Urinary bladder (tissue), 4 donors: ENCODE results near the gene SLC25A12. TPM values are rescaled to one million over a fixed set of nuclear protein-coding genes. Genes with fewer than 3 reads are reported as not detected.

Experiments used
- DNase-seq: peaks from one replicate; pipeline ENCODE4 v3.0.0-alpha.2; 2015; ENCODE audit errors: extremely low spot score
- H3K27ac ChIP-seq: one replicate; pipeline ENCODE4 v1.5.1; 2013; ENCODE audit warnings: low read depth, mild to moderate bottlenecking, moderate library complexity
- H3K36me3 ChIP-seq: one replicate; pipeline ENCODE4 v1.6.1; 2013; ENCODE audit warnings: mild to moderate bottlenecking, moderate library complexity; ENCODE audit not compliant: insufficient read depth
- H3K4me1 ChIP-seq: one replicate; pipeline ENCODE4 v1.6.1; 2013; ENCODE audit warnings: mild to moderate bottlenecking, moderate library complexity; ENCODE audit not compliant: insufficient read depth
- H3K4me3 ChIP-seq: one replicate; pipeline ENCODE4 v1.5.1; 2013; ENCODE audit warnings: low read depth, low read length
- WGBS: extraction: QIAGEN DNeasy Blood & Tissue Kit; methylation state at CpG from one replicate; pipeline ENCODE4 v1.1.7; 2013; 5-methylcytosine and 5-hydroxymethylcytosine counted together
- polyA plus RNA-seq: library from polyadenylated mRNA; stranded (reverse); fragments of 200-250 nt; gene quantifications from one replicate; pipeline ENCODE4 v1.2.3, GENCODE V29; 2013
- total RNA-seq: library from RNA; depleted of rRNA; stranded (reverse); fragments of >200 nt; gene quantifications from one replicate; pipeline ENCODE4 v1.2.3, GENCODE V29; 2014
- donor health status: healthy with polysubstance abuse.
- donor health status: healthy.

SLC25A12 gene
- total and polyA plus RNA-seq, 2 donors, result 37.2 to 56.0 TPM

DNA sequence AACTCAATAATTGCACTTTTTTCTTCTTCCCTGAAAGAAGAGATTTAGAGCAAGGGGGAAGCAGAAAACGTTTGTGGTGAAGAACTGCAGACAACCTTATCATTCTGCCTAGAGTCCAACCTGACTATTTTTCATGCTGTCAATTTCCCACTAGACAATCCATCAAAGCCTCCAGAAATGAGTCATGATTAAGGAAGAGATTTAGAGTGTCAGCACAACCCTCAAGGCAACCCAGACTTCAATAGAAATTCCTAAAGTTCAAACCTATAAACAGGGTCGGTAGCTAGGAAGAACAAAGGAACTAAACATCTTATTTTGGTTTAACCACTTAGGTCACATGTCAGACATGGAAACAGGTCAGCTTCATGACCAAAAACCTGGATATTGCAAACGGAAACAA lies 86.9 kb downstream of the SLC25A12 start:
- Histone ChIP-seq H3K36me3 (no peaks in the 10 kb centered on the region), H3K4me3 (no peak overlapping the region), H3K4me1 (no peaks in the 10 kb centered on the region), H3K27ac (no peak overlapping the region)
- 28% methylated on average over 3 of the region's 3 CpGs for WGBS
- DNase-seq, result no peak

DNA sequence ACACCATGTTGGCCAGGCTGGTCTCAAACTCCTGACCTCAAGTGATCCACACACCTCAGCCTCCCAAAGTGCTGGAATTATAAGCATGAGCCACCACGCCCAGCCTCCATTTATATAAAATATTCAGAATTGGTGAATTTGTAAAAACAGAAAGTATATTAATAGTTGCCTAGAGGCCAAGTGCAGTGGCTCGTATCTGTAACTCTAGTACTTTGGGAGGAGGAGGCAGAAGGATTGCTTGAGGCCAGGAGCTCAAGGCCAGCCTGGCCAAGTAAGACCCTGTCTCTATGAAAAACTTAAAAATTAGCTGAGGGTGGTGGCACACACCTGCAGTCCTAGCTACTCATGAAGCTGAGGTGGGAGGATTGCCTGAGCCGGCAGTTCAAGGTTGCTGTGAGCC lies 89.6 kb downstream of the SLC25A12 start:
- H3K36me3 ChIP-seq, result no peaks in the 10 kb centered on the region
- no peaks in the 10 kb centered on the region for H3K4me1 ChIP-seq
- WGBS, result 97% methylated on average over 3 of the region's 3 CpGs

DNA sequence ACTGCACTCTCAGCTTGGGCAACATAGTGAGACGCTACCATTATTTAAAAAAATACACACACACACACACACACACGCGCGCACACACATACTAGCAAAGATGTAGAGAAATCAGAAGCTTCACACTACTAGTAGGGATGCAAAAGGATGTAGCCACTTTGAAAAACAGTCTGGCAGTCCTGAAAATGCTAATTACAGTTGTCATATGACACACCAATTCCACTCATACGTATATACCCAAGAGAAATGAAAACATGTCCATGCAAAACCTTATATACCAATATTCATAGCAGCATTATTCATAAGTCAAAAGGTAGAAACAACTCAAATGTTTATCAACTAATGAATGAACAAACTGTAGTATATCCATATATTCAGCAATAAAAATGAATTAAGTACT lies 90.3 kb downstream of the SLC25A12 start:
- H3K4me1 ChIP-seq, result no peaks in the 10 kb centered on the region
- DNase-seq, result no peak
- no peak overlapping the region for H3K27ac ChIP-seq
- H3K36me3 ChIP-seq, result no peaks in the 10 kb centered on the region
- no peak overlapping the region for H3K4me3 ChIP-seq
- 86% methylated on average over 5 of the region's 5 CpGs for WGBS

More for the DNA sequence above, 89.6 kb downstream of the SLC25A12 start:
- DNase-seq, result no peak
- Histone ChIP-seq H3K27ac (no peak overlapping the region), H3K4me3 (no peak overlapping the region)

- WGBS, result 80% methylated on average over 5 of the region's 5 CpGs
- Histone ChIP-seq H3K27ac (no peak overlapping the region), H3K36me3 (no peaks in the 10 kb centered on the region), H3K4me3 (no peak overlapping the region), H3K4me1 (no peaks in the 10 kb centered on the region)
- no peak for DNase-seq
Observed at GRCh38 chr2:171800639-171801038, 93.4 kb downstream of the SLC25A12 start.

DNA sequence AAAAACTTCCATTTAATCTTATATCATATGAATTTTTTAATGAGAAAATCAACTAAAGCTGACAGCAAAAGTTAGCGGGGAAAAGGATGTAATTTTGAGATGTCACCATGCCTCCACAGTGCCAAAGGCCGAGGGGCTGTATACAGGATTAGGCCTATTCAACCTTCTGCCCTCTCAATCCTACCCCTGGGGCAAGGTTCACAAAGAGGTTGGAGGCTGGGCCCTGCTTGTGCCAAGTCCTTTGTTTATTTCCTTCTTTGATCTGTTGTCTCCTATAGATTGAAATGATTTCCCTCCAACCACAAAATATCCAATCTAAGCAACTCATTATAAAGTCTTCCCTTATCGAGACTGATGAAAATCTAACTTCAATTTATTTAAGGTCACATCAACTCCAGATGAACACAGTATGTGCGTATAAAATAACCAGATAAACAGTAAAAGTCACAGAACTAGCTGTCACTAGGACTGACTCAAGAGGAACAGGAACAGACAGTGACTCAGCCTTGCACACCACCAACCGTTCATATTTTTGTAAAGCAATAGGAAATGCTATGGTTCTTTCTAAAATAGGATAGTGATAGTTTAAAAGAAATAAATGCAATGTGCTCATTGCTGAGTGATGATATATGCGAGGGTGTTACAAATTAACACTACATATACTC lies 95.8 kb downstream of the SLC25A12 start:
- WGBS, result 79% methylated on average over 6 of the region's 6 CpGs
- no peak overlapping the region for H3K4me3 ChIP-seq
- no peaks in the 10 kb centered on the region for H3K36me3 ChIP-seq
- no peak for DNase-seq
- H3K27ac ChIP-seq, result no peak overlapping the region
- no peaks in the 10 kb centered on the region for H3K4me1 ChIP-seq

- WGBS, result 52% methylated on average over 4 of the region's 4 CpGs
- H3K36me3 ChIP-seq, result no peaks in the 10 kb centered on the region
Observed at GRCh38 chr2:171794918-171795317, 99.1 kb downstream of the SLC25A12 start.

GRCh38 chr2:171793691-171794678 lies 100.1 kb downstream of the SLC25A12 start:
- WGBS, result 76% methylated on average over 6 of the region's 6 CpGs
- Histone ChIP-seq H3K4me1 (no peaks in the 10 kb centered on the region), H3K27ac (no peak overlapping the region), H3K4me3 (no peak overlapping the region), H3K36me3 (no peaks in the 10 kb centered on the region)
- no peak for DNase-seq

More at GRCh38 chr2:171794918-171795317, 99.1 kb downstream of the SLC25A12 start:
- Histone ChIP-seq H3K4me1 (no peaks in the 10 kb centered on the region), H3K27ac (no peak overlapping the region), H3K4me3 (no peak overlapping the region)
- no peak for DNase-seq

- WGBS, result 69% methylated on average over 4 of the region's 4 CpGs
- Histone ChIP-seq H3K36me3 (no peaks in the 10 kb centered on the region), H3K27ac (no peak overlapping the region), H3K4me3 (no peak overlapping the region), H3K4me1 (no peaks in the 10 kb centered on the region)
- no peak for DNase-seq
Observed at GRCh38 chr2:171792886-171793580, 101.0 kb downstream of the SLC25A12 start.

DNA sequence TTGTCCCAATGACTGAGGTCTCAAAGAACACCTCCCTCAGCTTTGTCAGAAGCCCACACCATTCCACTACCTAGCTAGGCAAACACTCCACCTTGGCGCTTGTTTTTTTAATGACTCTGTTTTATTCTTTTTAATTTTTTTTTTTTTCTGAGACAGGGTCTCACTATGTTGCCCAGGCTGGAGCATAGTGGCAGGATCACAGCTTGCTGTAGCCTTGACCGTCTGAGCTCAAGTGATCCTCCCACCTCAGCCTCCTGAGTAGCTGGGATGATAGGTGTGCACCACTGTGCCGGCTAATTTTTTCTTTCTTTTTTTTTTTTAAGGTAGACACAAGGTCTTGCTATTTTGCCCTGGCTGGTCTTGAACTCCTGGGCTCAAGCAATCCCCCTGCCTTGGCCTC lies 101.9 kb downstream of the SLC25A12 start:
- Histone ChIP-seq H3K4me1 (no peaks in the 10 kb centered on the region), H3K4me3 (no peak overlapping the region), H3K27ac (no peak overlapping the region), H3K36me3 (peaks cover 4% of the 10 kb centered on the region)
- DNase-seq, result no peak
- 97% methylated on average over 3 of the region's 3 CpGs for WGBS

GRCh38 chr2:171791361-171791760 lies 102.7 kb downstream of the SLC25A12 start:
- Histone ChIP-seq H3K4me3 (no peak overlapping the region), H3K36me3 (peaks cover 4% of the 10 kb centered on the region), H3K27ac (no peak overlapping the region), H3K4me1 (no peaks in the 10 kb centered on the region)
- 87% methylated on average over 4 of the region's 4 CpGs for WGBS
- no peak for DNase-seq

DNA sequence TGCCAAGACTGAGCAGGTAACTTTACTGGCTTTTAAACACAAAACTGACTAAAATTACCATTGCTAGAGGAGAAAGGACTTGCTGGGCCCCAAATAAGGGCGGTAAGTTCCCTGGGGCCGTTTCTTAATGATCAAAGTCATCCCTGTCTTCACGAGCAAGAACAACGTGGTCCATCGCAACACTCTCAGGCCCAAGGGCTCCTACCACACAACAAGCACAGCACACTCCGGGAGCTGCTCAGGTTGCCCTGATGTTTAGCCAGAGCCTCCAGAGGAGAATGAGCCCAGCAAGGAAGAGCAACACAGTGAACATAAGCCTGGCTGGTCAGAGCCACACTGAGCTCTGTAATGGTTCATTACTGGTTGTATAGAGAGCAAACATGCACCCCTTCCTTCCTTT lies 104.1 kb downstream of the SLC25A12 start:
- Histone ChIP-seq H3K36me3 (peaks cover 4% of the 10 kb centered on the region), H3K4me1 (no peaks in the 10 kb centered on the region), H3K27ac (no peak overlapping the region), H3K4me3 (no peak overlapping the region)
- no peak for DNase-seq
- 85% methylated on average over 6 of the region's 6 CpGs for WGBS

- 74% methylated on average over 7 of the region's 7 CpGs for WGBS
- Histone ChIP-seq H3K4me3 (no peak overlapping the region), H3K36me3 (peaks cover 4% of the 10 kb centered on the region), H3K27ac (no peak overlapping the region), H3K4me1 (no peaks in the 10 kb centered on the region)
- DNase-seq, result no peak
Observed at GRCh38 chr2:171788316-171788993, 105.6 kb downstream of the SLC25A12 start.
